Measurements from ENCODE around the gene SNX18. TPM values are rescaled to one million over a fixed set of nuclear protein-coding genes. Genes with fewer than 3 reads are reported as not detected.

SNX18 gene
- polyA plus RNA-seq, 2 of the 4 experiments (the other 2 are of a cell fraction): 7.1 to 8.1 TPM

GRCh38 chr5:54515634-54516033 is 1.9 kb upstream of the SNX18 start:
- no peak overlapping the region for H3K4me2 ChIP-seq
- H3K4me3 ChIP-seq: no peak overlapping the region
- ATAC-seq: no peak
- H3K4me1 ChIP-seq: peaks cover 8% of the 10 kb centered on the region; the same call in 1 of the 3 replicates
- no peak for TF ChIP-seq HOXB5 (CRISPR knock-in tag; IDR thresholded peaks at IDR 0.05)
- TF ChIP-seq EHF (CRISPR knock-in tag; IDR thresholded peaks at IDR 0.05): no peak
- TF ChIP-seq, protein P1, sequence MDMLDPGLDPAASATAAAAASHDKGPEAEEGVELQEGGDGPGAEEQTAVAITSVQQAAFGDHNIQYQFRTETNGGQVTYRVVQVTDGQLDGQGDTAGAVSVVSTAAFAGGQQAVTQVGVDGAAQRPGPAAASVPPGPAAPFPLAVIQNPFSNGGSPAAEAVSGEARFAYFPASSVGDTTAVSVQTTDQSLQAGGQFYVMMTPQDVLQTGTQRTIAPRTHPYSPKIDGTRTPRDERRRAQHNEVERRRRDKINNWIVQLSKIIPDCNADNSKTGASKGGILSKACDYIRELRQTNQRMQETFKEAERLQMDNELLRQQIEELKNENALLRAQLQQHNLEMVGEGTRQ (IDR thresholded peaks at IDR 0.05): no peak
- TF ChIP-seq, protein P2, sequence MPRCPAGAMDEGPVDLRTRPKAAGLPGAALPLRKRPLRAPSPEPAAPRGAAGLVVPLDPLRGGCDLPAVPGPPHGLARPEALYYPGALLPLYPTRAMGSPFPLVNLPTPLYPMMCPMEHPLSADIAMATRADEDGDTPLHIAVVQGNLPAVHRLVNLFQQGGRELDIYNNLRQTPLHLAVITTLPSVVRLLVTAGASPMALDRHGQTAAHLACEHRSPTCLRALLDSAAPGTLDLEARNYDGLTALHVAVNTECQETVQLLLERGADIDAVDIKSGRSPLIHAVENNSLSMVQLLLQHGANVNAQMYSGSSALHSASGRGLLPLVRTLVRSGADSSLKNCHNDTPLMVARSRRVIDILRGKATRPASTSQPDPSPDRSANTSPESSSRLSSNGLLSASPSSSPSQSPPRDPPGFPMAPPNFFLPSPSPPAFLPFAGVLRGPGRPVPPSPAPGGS (IDR thresholded peaks at IDR 0.05): no peak
- no peak for TF ChIP-seq POLR2A (IDR thresholded peaks at IDR 0.05; ENCODE audit: low read length)
- TF ChIP-seq ESRRA (IDR thresholded peaks at IDR 0.05; ENCODE audit: borderline replicate concordance, low read length): no peak
- DNase-seq (ENCODE audit: low read depth in 1 of 2, low spot score in 1 of 2): no peak
- CTCF ChIA-PET: interaction anchor here (0.8 to 4.6 kb wide), 7 partner anchors 15 to 644 kb away, joined by 3 to 55 read pairs (median 15); no protein-coding TSS in a partner anchor
- FAIRE-seq: no peak
- H3K27ac ChIP-seq: no peak overlapping the region
- H3K9me3 ChIP-seq: no peaks in the 10 kb centered on the region
- POLR2A ChIA-PET: no interaction called here
- 71% methylated on average over 3 of the region's 3 CpGs for whole genome bisulfite sequencing (ENCODE audit: missing lambda C conversion rate)

GRCh38 chr5:54516051-54516655 is 1.4 kb upstream of the SNX18 start:
- no peaks in the 10 kb centered on the region for H3K9me3 ChIP-seq
- ChIA-PET CTCF (interaction anchor here (0.6 to 4.7 kb wide), 29 partner anchors 8 to 643 kb away, joined by 3 to 89 read pairs (median 8); partner anchors contain the start of genes ESM1 and GPX8), POLR2A (interaction anchor here (2.7 kb wide), 1 partner anchor 644 kb away, joined by 11 read pairs; the partner anchor contains the start of gene GPX8)
- DNase-seq (ENCODE audit: low read depth in 1 of 2, low spot score in 1 of 2) (no peak), ATAC-seq (no peak), FAIRE-seq (no peak)
- no peak overlapping the region for H3K4me3 ChIP-seq
- H3K27ac ChIP-seq: no peak overlapping the region
- 41% methylated on average over 4 of the region's 4 CpGs for WGBS (ENCODE audit: missing lambda C conversion rate)
- peaks cover 8% of the 10 kb centered on the region; the same call in 1 of the 3 replicates for H3K4me1 ChIP-seq
- peak overlapping the region; percentile 89; the same call in 2 of the 3 replicates for H3K4me2 ChIP-seq
- no peak for TF ChIP-seq CEBPB (IDR thresholded peaks at IDR 0.05)
- TF ChIP-seq SREBF2 (IDR thresholded peaks at IDR 0.05): no peak
- TF ChIP-seq MAX (IDR thresholded peaks at IDR 0.05): no peak
- no peak for TF ChIP-seq HEYL (CRISPR knock-in tag; IDR thresholded peaks at IDR 0.05)
- no peak for TF ChIP-seq MYC (IDR thresholded peaks at IDR 0.05; ENCODE audit: borderline replicate concordance, low read length)
- TF ChIP-seq, protein P1 (IDR thresholded peaks at IDR 0.05): no peak
- TF ChIP-seq, protein P3, sequence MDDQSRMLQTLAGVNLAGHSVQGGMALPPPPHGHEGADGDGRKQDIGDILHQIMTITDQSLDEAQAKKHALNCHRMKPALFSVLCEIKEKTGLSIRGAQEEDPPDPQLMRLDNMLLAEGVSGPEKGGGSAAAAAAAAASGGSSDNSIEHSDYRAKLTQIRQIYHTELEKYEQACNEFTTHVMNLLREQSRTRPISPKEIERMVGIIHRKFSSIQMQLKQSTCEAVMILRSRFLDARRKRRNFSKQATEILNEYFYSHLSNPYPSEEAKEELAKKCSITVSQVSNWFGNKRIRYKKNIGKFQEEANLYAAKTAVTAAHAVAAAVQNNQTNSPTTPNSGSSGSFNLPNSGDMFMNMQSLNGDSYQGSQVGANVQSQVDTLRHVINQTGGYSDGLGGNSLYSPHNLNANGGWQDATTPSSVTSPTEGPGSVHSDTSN (IDR thresholded peaks at IDR 0.05): no peak
- no peak for TF ChIP-seq FOXS1 (CRISPR knock-in tag; IDR thresholded peaks at IDR 0.05)
- TF ChIP-seq JUNB (IDR thresholded peaks at IDR 0.05): no peak
- TF ChIP-seq ZSCAN20 (CRISPR knock-in tag; IDR thresholded peaks at IDR 0.05): no peak
- no peak for TF ChIP-seq CHD2 (IDR thresholded peaks at IDR 0.05; ENCODE audit: low read length, partially characterized antibody)
- no peak for TF ChIP-seq E2F6 (IDR thresholded peaks at IDR 0.05; ENCODE audit: borderline replicate concordance, low read depth)
- no peak for TF ChIP-seq ELK1 (IDR thresholded peaks at IDR 0.05; ENCODE audit: low read depth, low read length)
- no peak for TF ChIP-seq GATA3 (IDR thresholded peaks at IDR 0.05; ENCODE audit: borderline replicate concordance)
- TF ChIP-seq, protein P2 (IDR thresholded peaks at IDR 0.05): no peak
- TF ChIP-seq, protein P4, sequence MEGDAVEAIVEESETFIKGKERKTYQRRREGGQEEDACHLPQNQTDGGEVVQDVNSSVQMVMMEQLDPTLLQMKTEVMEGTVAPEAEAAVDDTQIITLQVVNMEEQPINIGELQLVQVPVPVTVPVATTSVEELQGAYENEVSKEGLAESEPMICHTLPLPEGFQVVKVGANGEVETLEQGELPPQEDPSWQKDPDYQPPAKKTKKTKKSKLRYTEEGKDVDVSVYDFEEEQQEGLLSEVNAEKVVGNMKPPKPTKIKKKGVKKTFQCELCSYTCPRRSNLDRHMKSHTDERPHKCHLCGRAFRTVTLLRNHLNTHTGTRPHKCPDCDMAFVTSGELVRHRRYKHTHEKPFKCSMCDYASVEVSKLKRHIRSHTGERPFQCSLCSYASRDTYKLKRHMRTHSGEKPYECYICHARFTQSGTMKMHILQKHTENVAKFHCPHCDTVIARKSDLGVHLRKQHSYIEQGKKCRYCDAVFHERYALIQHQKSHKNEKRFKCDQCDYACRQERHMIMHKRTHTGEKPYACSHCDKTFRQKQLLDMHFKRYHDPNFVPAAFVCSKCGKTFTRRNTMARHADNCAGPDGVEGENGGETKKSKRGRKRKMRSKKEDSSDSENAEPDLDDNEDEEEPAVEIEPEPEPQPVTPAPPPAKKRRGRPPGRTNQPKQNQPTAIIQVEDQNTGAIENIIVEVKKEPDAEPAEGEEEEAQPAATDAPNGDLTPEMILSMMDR (IDR thresholded peaks at IDR 0.05): no peak

Data from A549 (cell line).